ENCODE results near the gene SFN. TPM values are rescaled to one million over a fixed set of nuclear protein-coding genes. Genes with fewer than 3 reads are reported as not detected.

Gene SFN
- total and polyA plus RNA-seq, 2 of the 13 experiments (the other 11 are each of a cell fraction or from before 2014, with no cell fraction given) = 4.3 to 5.6 TPM

- TF ChIP-seq AHR (CRISPR knock-in tag; IDR thresholded peaks at IDR 0.05) = no peak
- no peak for TF ChIP-seq CERS6 (CRISPR knock-in tag; IDR thresholded peaks at IDR 0.05)
- no peak for TF ChIP-seq MTA3 (CRISPR knock-in tag; IDR thresholded peaks at IDR 0.05)
- no peak; the same call in 1 of the 2 replicates for TF ChIP-seq CTCF (CRISPR knock-in tag; IDR thresholded peaks at IDR 0.05)
- peak; percentile 74 for TF ChIP-seq FOXC1 (CRISPR knock-in tag; IDR thresholded peaks at IDR 0.05; ENCODE audit: borderline replicate concordance)
- peak; percentile 90; the same call in 1 of the 2 replicates for TF ChIP-seq ZNF558 (CRISPR knock-in tag; IDR thresholded peaks at IDR 0.05; ENCODE audit: borderline replicate concordance)
- TF ChIP-seq IRF2 (CRISPR knock-in tag; IDR thresholded peaks at IDR 0.05) = peak; percentile 65; the same call in 1 of the 2 replicates
- TF ChIP-seq ZNF652 (CRISPR knock-in tag; IDR thresholded peaks at IDR 0.05; ENCODE audit: borderline replicate concordance, low read depth) = no peak
- no peak for TF ChIP-seq ZNF24 (IDR thresholded peaks at IDR 0.05)
- no peak for TF ChIP-seq ZNF512 (CRISPR knock-in tag; IDR thresholded peaks at IDR 0.05)
- TF ChIP-seq HMGA1 (CRISPR knock-in tag; conservative IDR thresholded peaks at IDR 0.05) = no peak
- 0 out of 2 replicates have a peak, but pooled peaks have one; percentile 44 for TF ChIP-seq ZNF510 (CRISPR knock-in tag; IDR thresholded peaks at IDR 0.05; ENCODE audit: low read depth)
- TF ChIP-seq KLF16 (CRISPR knock-in tag; IDR thresholded peaks at IDR 0.05) = no peak; a peak in 1 of 4 replicates
- peak; percentile 39; the same call in 1 of the 2 replicates for TF ChIP-seq FOXP4 (CRISPR knock-in tag; IDR thresholded peaks at IDR 0.05)
- TF ChIP-seq ARHGAP35 (CRISPR knock-in tag; IDR thresholded peaks at IDR 0.05; ENCODE audit: borderline replicate concordance) = no peak
- TF ChIP-seq ZNF564 (CRISPR knock-in tag; IDR thresholded peaks at IDR 0.05) = peak; percentile 34; the same call in 1 of the 2 replicates
- no peak for TF ChIP-seq ARNT (IDR thresholded peaks at IDR 0.05)
- TF ChIP-seq ZNF740 (CRISPR knock-in tag; IDR thresholded peaks at IDR 0.05) = no peak
- TF ChIP-seq THAP7 (CRISPR knock-in tag; IDR thresholded peaks at IDR 0.05) = no peak
- TF ChIP-seq TMF1 (CRISPR knock-in tag; IDR thresholded peaks at IDR 0.05; ENCODE audit: low read depth) = peak; percentile 73; the same call in 1 of the 2 replicates
- TF ChIP-seq SUZ12 (IDR thresholded peaks at IDR 0.05; ENCODE audit: low read depth, low read length) = no peak
- TF ChIP-seq SETDB1 (CRISPR knock-in tag; IDR thresholded peaks at IDR 0.05; ENCODE audit: borderline replicate concordance) = no peak
Observed at GRCh38 chr1:26864610-26865480, 1.9 kb downstream of the SFN start (continued).

Measured in HepG2 (cell line).